ENCODE results near the gene BTD.

The BTD gene

DNA sequence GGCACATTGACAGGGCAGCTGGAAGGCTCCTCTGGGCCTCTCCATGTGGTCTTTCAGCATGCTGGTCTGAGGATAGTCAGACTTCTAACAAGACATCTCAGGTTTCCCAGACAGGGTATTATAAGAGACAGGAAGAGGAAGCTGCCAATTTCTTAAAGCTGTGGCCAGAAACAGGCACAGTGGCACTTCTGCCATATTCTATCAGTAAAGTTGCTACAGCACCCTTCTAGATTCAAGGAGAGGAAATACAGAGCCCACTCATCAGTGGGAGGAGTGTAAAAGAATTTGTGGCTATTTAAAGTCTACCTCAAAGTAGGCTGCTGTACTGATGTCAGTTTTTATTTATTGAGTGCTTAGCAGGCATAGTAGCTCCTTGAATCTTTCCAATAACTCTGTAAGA lies 55.5 kb downstream of the BTD start:
- peak in 1 of 2 experiments; percentile 22 for DNase-seq (ENCODE audit: low read depth in 1 of 2, low spot score in 1 of 2)
- TF ChIP-seq, protein P1, sequence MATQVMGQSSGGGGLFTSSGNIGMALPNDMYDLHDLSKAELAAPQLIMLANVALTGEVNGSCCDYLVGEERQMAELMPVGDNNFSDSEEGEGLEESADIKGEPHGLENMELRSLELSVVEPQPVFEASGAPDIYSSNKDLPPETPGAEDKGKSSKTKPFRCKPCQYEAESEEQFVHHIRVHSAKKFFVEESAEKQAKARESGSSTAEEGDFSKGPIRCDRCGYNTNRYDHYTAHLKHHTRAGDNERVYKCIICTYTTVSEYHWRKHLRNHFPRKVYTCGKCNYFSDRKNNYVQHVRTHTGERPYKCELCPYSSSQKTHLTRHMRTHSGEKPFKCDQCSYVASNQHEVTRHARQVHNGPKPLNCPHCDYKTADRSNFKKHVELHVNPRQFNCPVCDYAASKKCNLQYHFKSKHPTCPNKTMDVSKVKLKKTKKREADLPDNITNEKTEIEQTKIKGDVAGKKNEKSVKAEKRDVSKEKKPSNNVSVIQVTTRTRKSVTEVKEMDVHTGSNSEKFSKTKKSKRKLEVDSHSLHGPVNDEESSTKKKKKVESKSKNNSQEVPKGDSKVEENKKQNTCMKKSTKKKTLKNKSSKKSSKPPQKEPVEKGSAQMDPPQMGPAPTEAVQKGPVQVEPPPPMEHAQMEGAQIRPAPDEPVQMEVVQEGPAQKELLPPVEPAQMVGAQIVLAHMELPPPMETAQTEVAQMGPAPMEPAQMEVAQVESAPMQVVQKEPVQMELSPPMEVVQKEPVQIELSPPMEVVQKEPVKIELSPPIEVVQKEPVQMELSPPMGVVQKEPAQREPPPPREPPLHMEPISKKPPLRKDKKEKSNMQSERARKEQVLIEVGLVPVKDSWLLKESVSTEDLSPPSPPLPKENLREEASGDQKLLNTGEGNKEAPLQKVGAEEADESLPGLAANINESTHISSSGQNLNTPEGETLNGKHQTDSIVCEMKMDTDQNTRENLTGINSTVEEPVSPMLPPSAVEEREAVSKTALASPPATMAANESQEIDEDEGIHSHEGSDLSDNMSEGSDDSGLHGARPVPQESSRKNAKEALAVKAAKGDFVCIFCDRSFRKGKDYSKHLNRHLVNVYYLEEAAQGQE (IDR thresholded peaks at IDR 0.05; ENCODE audit: insufficient replicate concordance, low read depth), result no peak
- no peak for TF ChIP-seq GABPA (IDR thresholded peaks at IDR 0.05; ENCODE audit: low read depth)
- TF ChIP-seq, protein P2, sequence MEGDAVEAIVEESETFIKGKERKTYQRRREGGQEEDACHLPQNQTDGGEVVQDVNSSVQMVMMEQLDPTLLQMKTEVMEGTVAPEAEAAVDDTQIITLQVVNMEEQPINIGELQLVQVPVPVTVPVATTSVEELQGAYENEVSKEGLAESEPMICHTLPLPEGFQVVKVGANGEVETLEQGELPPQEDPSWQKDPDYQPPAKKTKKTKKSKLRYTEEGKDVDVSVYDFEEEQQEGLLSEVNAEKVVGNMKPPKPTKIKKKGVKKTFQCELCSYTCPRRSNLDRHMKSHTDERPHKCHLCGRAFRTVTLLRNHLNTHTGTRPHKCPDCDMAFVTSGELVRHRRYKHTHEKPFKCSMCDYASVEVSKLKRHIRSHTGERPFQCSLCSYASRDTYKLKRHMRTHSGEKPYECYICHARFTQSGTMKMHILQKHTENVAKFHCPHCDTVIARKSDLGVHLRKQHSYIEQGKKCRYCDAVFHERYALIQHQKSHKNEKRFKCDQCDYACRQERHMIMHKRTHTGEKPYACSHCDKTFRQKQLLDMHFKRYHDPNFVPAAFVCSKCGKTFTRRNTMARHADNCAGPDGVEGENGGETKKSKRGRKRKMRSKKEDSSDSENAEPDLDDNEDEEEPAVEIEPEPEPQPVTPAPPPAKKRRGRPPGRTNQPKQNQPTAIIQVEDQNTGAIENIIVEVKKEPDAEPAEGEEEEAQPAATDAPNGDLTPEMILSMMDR (IDR thresholded peaks at IDR 0.05; ENCODE audit: insufficient read depth, low read length), result no peak
- TF ChIP-seq SPI1 (IDR thresholded peaks at IDR 0.05; ENCODE audit: borderline replicate concordance, low read depth), result no peak
- no peak for TF ChIP-seq POLR2AphosphoS5 (IDR thresholded peaks at IDR 0.05; ENCODE audit: low read depth)
- Histone ChIP-seq H3K27me3 (ENCODE audit: insufficient read depth, poor library complexity, severe bottlenecking) (no peaks in the 10 kb centered on the region), H3K27ac (replicated peaks) (no peak overlapping the region), H3K4me3 (replicated peaks; ENCODE audit: insufficient read depth, low read length) (no peak overlapping the region)

DNA sequence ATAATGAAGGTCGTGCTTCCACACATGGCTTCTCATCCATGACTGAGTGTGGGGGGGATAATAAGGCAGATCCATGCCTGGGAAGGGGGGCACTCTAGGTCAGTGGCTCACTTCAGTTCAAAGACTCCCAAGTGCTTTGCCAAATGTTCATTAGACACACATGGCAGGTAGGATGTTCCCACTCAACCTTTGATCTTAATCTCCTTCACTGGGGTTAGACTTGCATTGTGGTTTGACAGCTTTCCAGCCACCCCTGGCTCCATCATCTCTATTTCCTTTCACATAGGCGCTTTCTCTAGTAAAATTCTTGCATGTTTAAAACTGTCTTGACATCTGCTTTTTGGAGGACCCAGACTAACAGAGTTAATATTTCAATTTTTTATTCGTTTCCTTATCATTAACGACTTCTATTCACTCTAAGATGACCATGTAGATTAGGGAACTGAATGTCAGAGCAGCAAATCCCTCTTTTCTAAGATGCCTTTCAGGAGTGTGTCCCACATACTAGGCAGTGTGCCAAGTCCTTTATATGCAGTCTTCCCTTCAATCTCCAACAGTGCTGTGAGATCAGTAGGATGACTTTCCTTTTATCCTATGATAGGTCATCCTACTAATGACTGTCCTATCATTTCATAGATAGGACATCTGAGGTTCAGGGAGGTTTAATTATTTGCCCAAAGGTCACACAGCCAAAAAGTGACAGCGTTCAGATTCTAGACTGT lies 57.9 kb downstream of the BTD start:
- Histone ChIP-seq H3K27me3 (ENCODE audit: insufficient read depth, poor library complexity, severe bottlenecking) (no peaks in the 10 kb centered on the region), H3K27ac (replicated peaks) (no peak overlapping the region), H3K4me3 (replicated peaks; ENCODE audit: insufficient read depth, low read length) (no peak overlapping the region)
- DNase-seq (ENCODE audit: low read depth in 1 of 2, low spot score in 1 of 2), result no peak
- TF ChIP-seq GABPA (IDR thresholded peaks at IDR 0.05; ENCODE audit: low read depth) (no peak), POLR2AphosphoS5 (IDR thresholded peaks at IDR 0.05; ENCODE audit: low read depth) (no peak), SPI1 (IDR thresholded peaks at IDR 0.05; ENCODE audit: borderline replicate concordance, low read depth) (no peak)
- TF ChIP-seq, protein P2 (IDR thresholded peaks at IDR 0.05; ENCODE audit: insufficient read depth, low read length), result no peak
- TF ChIP-seq, protein P1 (IDR thresholded peaks at IDR 0.05; ENCODE audit: insufficient replicate concordance, low read depth), result no peak

DNA sequence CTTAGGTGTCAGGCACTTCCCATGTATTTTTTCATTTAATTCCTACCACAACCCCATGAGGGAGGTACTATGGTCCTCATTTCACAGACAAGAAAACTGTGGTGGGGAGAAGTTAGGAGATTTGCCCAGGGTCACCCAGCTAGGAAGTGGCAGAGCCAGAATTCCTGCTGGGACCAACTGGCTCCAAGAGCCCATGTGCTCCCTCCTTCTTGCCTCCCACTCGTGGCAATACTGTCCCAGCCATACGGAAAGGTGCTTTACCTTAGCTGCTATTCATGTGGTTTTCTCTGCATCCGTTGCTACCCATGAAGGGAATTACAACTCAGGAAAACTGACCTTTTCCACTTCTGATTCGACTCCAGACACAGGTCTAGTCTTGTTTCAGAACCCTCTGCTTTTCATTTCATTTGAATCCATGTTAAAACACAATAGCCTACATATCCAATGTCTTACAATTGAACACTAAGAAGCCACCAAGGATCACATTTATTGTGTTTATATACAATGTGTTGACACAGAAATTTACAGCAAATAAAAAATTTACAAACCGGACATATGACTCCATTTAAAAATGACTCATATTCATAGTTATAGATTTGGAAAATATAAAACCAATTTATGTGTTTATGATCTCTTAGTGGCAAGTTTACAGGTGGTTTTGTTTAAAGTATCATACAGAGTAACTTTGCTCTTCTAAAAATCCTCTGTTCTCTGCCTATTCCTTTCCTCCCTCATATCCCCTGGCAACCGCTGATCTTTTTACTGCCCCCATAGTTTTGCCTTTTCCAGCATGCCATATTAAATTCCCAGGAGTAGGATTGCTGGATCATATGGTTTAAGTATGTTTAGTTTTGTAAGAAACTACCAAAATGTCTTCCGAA lies 58.8 kb downstream of the BTD start:
- no peak overlapping the region for H3K4me3 ChIP-seq (replicated peaks; ENCODE audit: insufficient read depth, low read length)
- TF ChIP-seq, protein P1 (IDR thresholded peaks at IDR 0.05; ENCODE audit: insufficient replicate concordance, low read depth), result no peak
- TF ChIP-seq GABPA (IDR thresholded peaks at IDR 0.05; ENCODE audit: low read depth) (no peak), SPI1 (IDR thresholded peaks at IDR 0.05; ENCODE audit: borderline replicate concordance, low read depth) (no peak), POLR2AphosphoS5 (IDR thresholded peaks at IDR 0.05; ENCODE audit: low read depth) (no peak)
- TF ChIP-seq, protein P2 (IDR thresholded peaks at IDR 0.05; ENCODE audit: insufficient read depth, low read length), result no peak
- no peaks in the 10 kb centered on the region for H3K27me3 ChIP-seq (ENCODE audit: insufficient read depth, poor library complexity, severe bottlenecking)
- DNase-seq (ENCODE audit: low read depth in 1 of 2, low spot score in 1 of 2), result no peak
- no peak overlapping the region for H3K27ac ChIP-seq (replicated peaks)

Data from HL-60 (cell line).